Natural killer cell (primary cell): ENCODE measurements around the gene RENBP. TPM values are rescaled to one million over a fixed set of nuclear protein-coding genes. Genes with fewer than 3 reads are reported as not detected.

Experiments
- ATAC-seq, 3 donors: fragments of 150-1000 bp in 2 of 3; fragments of 200-7000 bp in 1 of 3; cut with Tn5 transposase; 1 replicate in 1 of 3; 2 replicates in 2 of 3; pipeline ENCODE4 v1.10.0; 2021; ENCODE audit warnings: mild to moderate bottlenecking in 2 of 3, moderate library complexity in 2 of 3
- DNase-seq, 2 donors: peaks; one replicate each; pipeline versions ENCODE4 v3.0.0 to v3.0.0-alpha.2; 2013 to 2021; ENCODE audit warnings: mixed read lengths in 1 of 2
- H3K27ac ChIP-seq: one replicate; pipeline ENCODE4 v1.5.1; 2013; ENCODE audit warnings: mild to moderate bottlenecking, low read length
- H3K27me3 ChIP-seq: one replicate; pipeline ENCODE4 v1.6.1; 2013; ENCODE audit warnings: low read length; ENCODE audit not compliant: control insufficient read depth, insufficient read depth
- H3K36me3 ChIP-seq: one replicate; pipeline ENCODE4 v1.6.1; 2013; ENCODE audit warnings: low read length; ENCODE audit not compliant: control insufficient read depth, insufficient read depth
- H3K4me1 ChIP-seq: one replicate; pipeline ENCODE4 v1.6.1; 2013; ENCODE audit warnings: low read length; ENCODE audit not compliant: control insufficient read depth, insufficient read depth
- H3K4me3 ChIP-seq: one replicate; pipeline ENCODE4 v1.5.1; 2013; ENCODE audit warnings: low read length
- H3K9me3 ChIP-seq: one replicate; pipeline ENCODE4 v1.6.1; 2013; ENCODE audit warnings: low read length; ENCODE audit not compliant: control insufficient read depth, insufficient read depth
- H3K27ac Mint-ChIP-seq, 2 donors: one replicate each; pipeline ENCODE4 v1.8.0; 2022; ENCODE audit warnings: mild to moderate bottlenecking in 2 of 2, mixed read lengths in 2 of 2, moderate library complexity in 1 of 2
- H3K27me3 Mint-ChIP-seq, 2 donors: one replicate each; pipeline ENCODE4 v1.8.0; 2022; ENCODE audit warnings: low read depth in 2 of 2, mixed read lengths in 2 of 2
- H3K36me3 Mint-ChIP-seq: one replicate; pipeline ENCODE4 v1.8.0; 2022; ENCODE audit warnings: mixed read lengths
- H3K4me1 Mint-ChIP-seq, 2 donors: one replicate each; pipeline ENCODE4 v1.8.0; 2022; ENCODE audit warnings: mixed read lengths in 2 of 2
- H3K4me3 Mint-ChIP-seq: one replicate; pipeline ENCODE4 v1.8.0; 2022; ENCODE audit warnings: mild to moderate bottlenecking, moderate library complexity, mixed read lengths
- H3K9me3 Mint-ChIP-seq, 2 donors: one replicate each; pipeline ENCODE4 v1.8.0; 2022; ENCODE audit warnings: mixed read lengths in 2 of 2
- CTCF ChIP-seq: fragments of 200-600 bp; IDR thresholded peaks from one replicate; pipeline ENCODE4 v1.8.0; 2022; ENCODE audit warnings: antibody characterized with exemption
- WGBS: methylation state at CpG from one replicate; pipeline ENCODE4 v1.1.7; 2013; ENCODE audit warnings: missing lambda C conversion rate; ENCODE audit not compliant: insufficient coverage; 5-methylcytosine and 5-hydroxymethylcytosine counted together
- intact Hi-C: fragments of 100-400 bp; cut with micrococcal nuclease; formaldehyde crosslinking; loops from one replicate; pipeline ENCODE4 v1.14.2; 2022
- total RNA-seq, 4 donors: library from RNA; stranded (reverse); fragments of 120-200 nt in 1 of 4; gene quantifications; one replicate each; pipeline versions ENCODE4 v1.2.3 to v1.2.4, GENCODE V29; 2013 to 2022

Gene RENBP
- total RNA-seq, 3 donors from 2014 or later (not counting 1 experiment from before 2014, with no cell fraction given): 14.3 to 17.1 (median 15.2) TPM

- Histone ChIP-seq H3K36me3 (peaks cover 22% of the 10 kb centered on the region), H3K4me1 (peaks cover 55% of the 10 kb centered on the region), H3K4me3 (no peak overlapping the region), H3K27ac (peak overlapping the region; percentile 30), H3K27me3 (no peaks in the 10 kb centered on the region), H3K9me3 (no peaks in the 10 kb centered on the region)
- 90% methylated on average over 10 of the region's 10 CpGs for WGBS
- intact Hi-C loops: loop anchor here (5.0 to 10.0 kb wide), 2 partner anchors 38 to 165 kb away; partner anchors contain the start of gene MECP2
- Mint-ChIP-seq H3K4me3 (no peak overlapping the region), H3K4me1 (peaks cover 23 to 45% of the 10 kb centered on the region in 2 donors), H3K27ac (peak overlapping the region; percentile 91 to 96), H3K36me3 (no peaks in the 10 kb centered on the region), H3K9me3 (no peaks in the 10 kb centered on the region), H3K27me3 (no peaks in the 10 kb centered on the region)
- no peak for ATAC-seq
- TF ChIP-seq CTCF: no peak
- DNase-seq: no peak
These were observed 14.9 kb downstream of the RENBP start for GRCh38 chrX:153929576-153929975.

- intact Hi-C loops: loop anchor here (5.0 to 10.0 kb wide), 2 partner anchors 38 to 166 kb away; partner anchors contain the start of gene MECP2
- Mint-ChIP-seq H3K27ac (peak overlapping the region; percentile 91 to 96), H3K27me3 (no peaks in the 10 kb centered on the region), H3K4me3 (peak overlapping the region; percentile 19), H3K36me3 (no peaks in the 10 kb centered on the region), H3K9me3 (no peaks in the 10 kb centered on the region), H3K4me1 (peaks cover 28 to 46% of the 10 kb centered on the region in 2 donors)
- peak overlapping the region; percentile 21 for H3K4me3 ChIP-seq
- ATAC-seq (no peak), DNase-seq (no peak)
- peak overlapping the region; percentile 49 for H3K27ac ChIP-seq
- peaks cover 22% of the 10 kb centered on the region for H3K36me3 ChIP-seq
- WGBS: 25% methylated on average over 2 of the region's 9 CpGs
- no peak for TF ChIP-seq CTCF
- peaks cover 56% of the 10 kb centered on the region for H3K4me1 ChIP-seq
- H3K27me3 ChIP-seq: no peaks in the 10 kb centered on the region
- no peaks in the 10 kb centered on the region for H3K9me3 ChIP-seq
These were observed 15.6 kb downstream of the RENBP start for GRCh38 chrX:153928846-153929245.

- H3K27me3 Mint-ChIP-seq: no peaks in the 10 kb centered on the region
- ATAC-seq (peak; percentile 75 to 90 (median 81)), DNase-seq (peak; percentile 85 to 96)
- Histone ChIP-seq H3K36me3 (peaks cover 22% of the 10 kb centered on the region), H3K4me3 (peak overlapping the region; percentile 85), H3K27me3 (no peaks in the 10 kb centered on the region), H3K9me3 (no peaks in the 10 kb centered on the region), H3K4me1 (peaks cover 58% of the 10 kb centered on the region), H3K27ac (peak overlapping the region; percentile 100)
- no peak for TF ChIP-seq CTCF
- peaks cover 28 to 48% of the 10 kb centered on the region in 2 donors for H3K4me1 Mint-ChIP-seq
- H3K36me3 Mint-ChIP-seq: no peaks in the 10 kb centered on the region
- intact Hi-C loops: loop anchor here (2.0 to 10.0 kb wide), 3 partner anchors 21 to 167 kb away; partner anchors contain the start of gene MECP2
- no peaks in the 10 kb centered on the region for H3K9me3 Mint-ChIP-seq
- under 1% methylated on average over 74 of the region's 76 CpGs for WGBS
- H3K27ac Mint-ChIP-seq: peak overlapping the region; percentile 91 to 96
- peak overlapping the region; percentile 91 for H3K4me3 Mint-ChIP-seq
These were observed 16.3 kb downstream of the RENBP start for GRCh38 chrX:153927922-153928760.
